ENCODE results near the gene ENDOV.

The ENDOV gene

GRCh38 chr17:80393961-80394360, 21.0 kb upstream of the ENDOV start:
- no peak overlapping the region for H4K12ac ChIP-seq (ENCODE audit: low read depth, low read length)
- WGBS (ENCODE audit: extremely low coverage, insufficient coverage, insufficient read length), result no CpG with 5 or more reads among the region's 4 CpGs
- H3K27ac ChIP-seq (ENCODE audit: low read depth, low read length), result no peak overlapping the region
- no peak overlapping the region for H4K8ac ChIP-seq (ENCODE audit: low read depth, low read length)
- H3K79me2 ChIP-seq (ENCODE audit: control insufficient read depth, insufficient read depth, low read length, poor library complexity), result no peaks in the 10 kb centered on the region
- no peak overlapping the region for H2BK5ac ChIP-seq (ENCODE audit: low read depth, low read length, poor library complexity)
- H2BK120ac ChIP-seq (ENCODE audit: insufficient read depth, low read length, poor library complexity), result no peak overlapping the region
- H3K4me3 ChIP-seq (ENCODE audit: low read depth, low read length), result no peak overlapping the region
- no peak overlapping the region for H2AK5ac ChIP-seq (ENCODE audit: low read length)
- peaks cover 14 to 15% of the 10 kb centered on the region in 2 experiments for H3K36me3 ChIP-seq (ENCODE audit: control insufficient read depth in 1 of 2, insufficient read depth in 2 of 2, low read length in 2 of 2)
- H4K91ac ChIP-seq (ENCODE audit: low read depth, low read length), result no peak overlapping the region
- H3K9me3 ChIP-seq (ENCODE audit: insufficient read depth, low read depth, low read length), result no peaks in the 10 kb centered on the region
- no peak overlapping the region for H3K9ac ChIP-seq (ENCODE audit: low read length)
- DNase-seq, result no peak
- no peak overlapping the region for H2BK12ac ChIP-seq (ENCODE audit: low read length)
- no peak overlapping the region for H3K4me2 ChIP-seq (ENCODE audit: low read length)
- H3K4ac ChIP-seq (ENCODE audit: low read depth, low read length), result no peak overlapping the region
- no peaks in the 10 kb centered on the region for H3K79me1 ChIP-seq (ENCODE audit: low read length)
- no peak overlapping the region for H3K18ac ChIP-seq (ENCODE audit: low read length)
- no peaks in the 10 kb centered on the region for H3K27me3 ChIP-seq (ENCODE audit: insufficient read depth, low read length)
- no peak overlapping the region for H3K14ac ChIP-seq (ENCODE audit: low read length)
- no peak overlapping the region for H3K23ac ChIP-seq (ENCODE audit: low read length)
- no peak overlapping the region for H2AFZ ChIP-seq (ENCODE audit: insufficient read depth, low read length, poor library complexity)
- peaks cover 8 to 15% of the 10 kb centered on the region in 2 experiments for H3K4me1 ChIP-seq (ENCODE audit: control insufficient read depth in 1 of 2, insufficient read depth in 2 of 2, low read length in 2 of 2)

GRCh38 chr17:80394629-80395216, 20.2 kb upstream of the ENDOV start:
- WGBS (ENCODE audit: extremely low coverage, insufficient coverage, insufficient read length), result no CpG with 5 or more reads among the region's 11 CpGs
- H3K14ac ChIP-seq (ENCODE audit: low read length), result no peak overlapping the region
- no peak overlapping the region for H4K8ac ChIP-seq (ENCODE audit: low read depth, low read length)
- no peaks in the 10 kb centered on the region for H3K79me1 ChIP-seq (ENCODE audit: low read length)
- H3K4me2 ChIP-seq (ENCODE audit: low read length), result no peak overlapping the region
- no peak overlapping the region for H3K4ac ChIP-seq (ENCODE audit: low read depth, low read length)
- H2BK5ac ChIP-seq (ENCODE audit: low read depth, low read length, poor library complexity), result no peak overlapping the region
- no peak overlapping the region for H3K18ac ChIP-seq (ENCODE audit: low read length)
- no peaks in the 10 kb centered on the region for H3K79me2 ChIP-seq (ENCODE audit: control insufficient read depth, insufficient read depth, low read length, poor library complexity)
- no peak overlapping the region for H2BK12ac ChIP-seq (ENCODE audit: low read length)
- H3K36me3 ChIP-seq (ENCODE audit: control insufficient read depth in 1 of 2, insufficient read depth in 2 of 2, low read length in 2 of 2), result peaks cover 8 to 10% of the 10 kb centered on the region in 2 experiments
- no peak overlapping the region for H4K91ac ChIP-seq (ENCODE audit: low read depth, low read length)
- peaks cover 3 to 8% of the 10 kb centered on the region in 2 experiments for H3K4me1 ChIP-seq (ENCODE audit: control insufficient read depth in 1 of 2, insufficient read depth in 2 of 2, low read length in 2 of 2)
- H3K27ac ChIP-seq (ENCODE audit: low read depth, low read length), result no peak overlapping the region
- no peaks in the 10 kb centered on the region for H3K27me3 ChIP-seq (ENCODE audit: insufficient read depth, low read length)
- H3K9ac ChIP-seq (ENCODE audit: low read length), result no peak overlapping the region
- H3K9me3 ChIP-seq (ENCODE audit: insufficient read depth, low read depth, low read length), result no peaks in the 10 kb centered on the region
- H4K12ac ChIP-seq (ENCODE audit: low read depth, low read length), result no peak overlapping the region
- DNase-seq, result no peak
- no peak overlapping the region for H3K23ac ChIP-seq (ENCODE audit: low read length)
- no peak overlapping the region for H2AFZ ChIP-seq (ENCODE audit: insufficient read depth, low read length, poor library complexity)
- no peak overlapping the region for H2BK120ac ChIP-seq (ENCODE audit: insufficient read depth, low read length, poor library complexity)
- H3K4me3 ChIP-seq (ENCODE audit: low read depth, low read length), result no peak overlapping the region
- no peak overlapping the region for H2AK5ac ChIP-seq (ENCODE audit: low read length)

DNA sequence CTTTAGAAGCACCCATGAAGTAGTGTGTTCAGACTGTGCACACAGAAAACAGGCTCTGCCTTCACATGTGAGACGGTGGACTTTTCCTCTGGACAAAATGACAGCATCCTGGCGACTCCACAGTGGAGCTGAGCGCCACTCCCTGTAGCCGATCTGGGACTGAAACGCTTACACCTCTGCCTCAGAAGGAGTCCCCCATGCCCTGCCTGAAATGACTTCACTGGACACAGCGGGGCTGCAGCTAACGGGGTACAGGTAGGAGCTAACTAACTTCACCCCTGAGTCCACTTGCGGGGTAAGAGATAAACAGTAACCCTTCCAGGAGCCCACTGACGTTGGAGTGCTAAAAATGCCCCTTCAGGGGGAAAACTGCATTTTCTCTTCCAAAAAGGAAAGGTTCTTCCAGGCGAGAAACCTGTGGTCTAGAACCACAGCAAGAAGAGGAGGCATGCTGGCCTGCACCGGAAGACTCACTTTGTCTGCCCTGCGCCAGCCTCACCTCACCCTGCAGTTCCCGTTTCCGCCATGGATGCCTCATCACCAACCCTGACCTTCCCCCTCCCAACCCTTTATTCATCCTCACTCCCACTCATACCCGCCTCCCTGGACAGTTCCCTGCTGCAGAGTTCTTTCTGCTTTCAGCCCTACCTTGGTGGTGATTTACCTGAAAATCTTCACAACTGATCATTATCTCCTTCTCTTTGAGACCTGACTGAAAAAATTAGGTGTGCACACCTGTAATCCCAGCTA, 19.4 kb upstream of the ENDOV start:
- no peak overlapping the region for H4K91ac ChIP-seq (ENCODE audit: low read depth, low read length)
- DNase-seq, result peak in 1 of 2 donors; percentile 34
- H4K12ac ChIP-seq (ENCODE audit: low read depth, low read length), result no peak overlapping the region
- no peak overlapping the region for H4K8ac ChIP-seq (ENCODE audit: low read depth, low read length)
- no peak overlapping the region for H3K14ac ChIP-seq (ENCODE audit: low read length)
- H2BK12ac ChIP-seq (ENCODE audit: low read length), result no peak overlapping the region
- H2BK120ac ChIP-seq (ENCODE audit: insufficient read depth, low read length, poor library complexity), result no peak overlapping the region
- peaks cover 8% of the 10 kb centered on the region in 2 experiments for H3K36me3 ChIP-seq (ENCODE audit: control insufficient read depth in 1 of 2, insufficient read depth in 2 of 2, low read length in 2 of 2)
- H3K23ac ChIP-seq (ENCODE audit: low read length), result no peak overlapping the region
- no peaks in the 10 kb centered on the region for H3K79me2 ChIP-seq (ENCODE audit: control insufficient read depth, insufficient read depth, low read length, poor library complexity)
- no peak overlapping the region for H3K18ac ChIP-seq (ENCODE audit: low read length)
- peaks cover 0 to 4% of the 10 kb centered on the region in 2 experiments for H3K4me1 ChIP-seq (ENCODE audit: control insufficient read depth in 1 of 2, insufficient read depth in 2 of 2, low read length in 2 of 2)
- H2BK5ac ChIP-seq (ENCODE audit: low read depth, low read length, poor library complexity), result no peak overlapping the region
- no peak overlapping the region for H2AK5ac ChIP-seq (ENCODE audit: low read length)
- H3K27ac ChIP-seq (ENCODE audit: low read depth, low read length), result no peak overlapping the region
- no peaks in the 10 kb centered on the region for H3K9me3 ChIP-seq (ENCODE audit: insufficient read depth, low read depth, low read length)
- H3K27me3 ChIP-seq (ENCODE audit: insufficient read depth, low read length), result no peaks in the 10 kb centered on the region
- H3K79me1 ChIP-seq (ENCODE audit: low read length), result no peaks in the 10 kb centered on the region
- H3K4ac ChIP-seq (ENCODE audit: low read depth, low read length), result no peak overlapping the region
- H3K4me2 ChIP-seq (ENCODE audit: low read length), result no peak overlapping the region
- no peak overlapping the region for H3K4me3 ChIP-seq (ENCODE audit: low read depth, low read length)
- no CpG with 5 or more reads among the region's 15 CpGs for WGBS (ENCODE audit: extremely low coverage, insufficient coverage, insufficient read length)
- no peak overlapping the region for H2AFZ ChIP-seq (ENCODE audit: insufficient read depth, low read length, poor library complexity)
- no peak overlapping the region for H3K9ac ChIP-seq (ENCODE audit: low read length)

DNA sequence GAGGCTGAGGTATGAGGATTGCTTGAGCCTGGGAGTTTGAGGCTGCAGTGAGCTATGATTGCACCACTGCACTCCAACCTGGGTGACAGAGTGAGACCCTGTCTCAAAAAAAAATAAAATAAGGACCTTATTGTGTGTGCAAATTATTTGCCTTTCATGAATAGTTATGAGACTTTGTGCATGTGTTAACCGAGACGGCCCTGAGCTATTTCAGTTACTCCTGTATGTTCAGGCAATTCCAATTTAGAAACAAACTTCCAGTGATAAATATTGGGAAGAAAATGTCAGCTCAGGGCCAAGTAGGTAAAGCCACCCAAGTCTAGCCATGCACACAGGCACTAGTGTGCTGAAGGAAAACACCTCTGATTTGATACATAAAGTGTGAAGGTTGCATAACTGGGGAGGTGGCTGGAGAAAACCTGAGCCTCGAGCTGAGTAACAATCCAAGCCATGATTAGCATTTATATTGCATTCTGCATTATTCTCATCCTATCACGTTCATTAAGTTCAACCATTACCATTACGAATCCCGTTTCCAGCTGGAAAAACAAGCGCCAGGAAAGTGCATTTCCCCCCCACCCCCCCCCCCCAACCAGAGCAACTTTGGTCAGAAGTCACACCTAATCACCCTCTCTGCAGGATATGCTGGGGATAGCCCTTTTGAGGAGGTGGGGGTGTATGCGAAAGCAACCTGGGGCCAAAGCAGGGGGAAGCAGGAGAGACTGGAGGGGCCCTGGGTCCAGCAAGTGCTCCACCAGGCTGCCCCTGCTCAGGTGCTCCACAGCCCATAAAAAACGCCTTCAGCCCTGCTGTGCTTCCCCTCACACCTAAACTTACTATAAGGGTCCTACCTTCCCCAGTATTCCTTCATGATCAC, 18.6 kb upstream of the ENDOV start:
- Histone ChIP-seq H3K4me3 (ENCODE audit: low read depth, low read length) (no peak overlapping the region), H3K4ac (ENCODE audit: low read depth, low read length) (no peak overlapping the region), H2BK120ac (ENCODE audit: insufficient read depth, low read length, poor library complexity) (no peak overlapping the region), H3K14ac (ENCODE audit: low read length) (no peak overlapping the region), H2BK12ac (ENCODE audit: low read length) (no peak overlapping the region), H3K18ac (ENCODE audit: low read length) (no peak overlapping the region), H4K8ac (ENCODE audit: low read depth, low read length) (no peak overlapping the region), H3K36me3 (ENCODE audit: control insufficient read depth in 1 of 2, insufficient read depth in 2 of 2, low read length in 2 of 2) (peaks cover 6 to 8% of the 10 kb centered on the region in 2 experiments), H3K27ac (ENCODE audit: low read depth, low read length) (no peak overlapping the region), H4K12ac (ENCODE audit: low read depth, low read length) (no peak overlapping the region), H3K9me3 (ENCODE audit: insufficient read depth, low read depth, low read length) (no peaks in the 10 kb centered on the region), H3K23ac (ENCODE audit: low read length) (no peak overlapping the region), H3K27me3 (ENCODE audit: insufficient read depth, low read length) (no peaks in the 10 kb centered on the region), H3K4me1 (ENCODE audit: control insufficient read depth in 1 of 2, insufficient read depth in 2 of 2, low read length in 2 of 2) (peaks cover 0 to 4% of the 10 kb centered on the region in 2 experiments), H3K79me1 (ENCODE audit: low read length) (no peaks in the 10 kb centered on the region), H3K9ac (ENCODE audit: low read length) (no peak overlapping the region), H3K4me2 (ENCODE audit: low read length) (no peak overlapping the region), H2AFZ (ENCODE audit: insufficient read depth, low read length, poor library complexity) (no peak overlapping the region), H4K91ac (ENCODE audit: low read depth, low read length) (no peak overlapping the region), H2BK5ac (ENCODE audit: low read depth, low read length, poor library complexity) (no peak overlapping the region), H3K79me2 (ENCODE audit: control insufficient read depth, insufficient read depth, low read length, poor library complexity) (no peaks in the 10 kb centered on the region), H2AK5ac (ENCODE audit: low read length) (no peak overlapping the region)
- DNase-seq, result no peak
- WGBS (ENCODE audit: extremely low coverage, insufficient coverage, insufficient read length), result no CpG with 5 or more reads among the region's 9 CpGs

Measured in trophoblast cell (in vitro differentiated cells and primary cell).